ENCODE data around the gene PMPCA.

DNA sequence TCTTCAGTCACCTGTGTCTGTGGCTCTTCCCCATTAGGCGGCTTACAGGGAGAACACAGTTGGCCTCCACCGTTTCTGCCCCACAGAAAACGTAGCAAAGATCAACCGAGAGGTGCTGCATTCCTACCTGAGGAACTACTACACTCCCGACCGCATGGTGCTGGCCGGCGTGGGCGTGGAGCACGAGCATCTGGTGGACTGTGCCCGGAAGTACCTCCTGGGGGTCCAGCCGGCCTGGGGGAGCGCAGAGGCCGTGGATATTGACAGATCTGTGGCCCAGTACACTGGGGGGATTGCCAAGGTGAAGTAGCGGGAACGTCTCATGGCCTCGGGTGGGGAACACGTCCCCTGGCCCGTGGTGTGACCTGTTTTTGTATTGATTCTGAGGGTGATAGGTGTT, 6.5 kb downstream of the PMPCA start:
- TF ChIP-seq TAF1 (conservative IDR thresholded peaks at IDR 0.05) (no peak), JUND (IDR thresholded peaks at IDR 0.05) (no peak)

Data from liver (tissue), 2 donors.